DND-41 (cell line): ENCODE data around the gene TCF7.

Experiments used
- CTCF ChIP-seq: IDR thresholded peaks from 2 replicates; pipeline ENCODE4 v1.5.1; 2012; ENCODE audit warnings: borderline replicate concordance, low read length, moderate library complexity, mild to moderate bottlenecking; ENCODE audit not compliant: poor library complexity, severe bottlenecking; ENCODE audit errors: extremely low read depth
- EZH2 ChIP-seq: IDR thresholded peaks from 3 replicates; pipeline ENCODE4 v1.6.1; 2012; ENCODE audit warnings: borderline replicate concordance, low read depth, mild to moderate bottlenecking, moderate library complexity, low read length, inconsistent platforms; ENCODE audit not compliant: severe bottlenecking

- TF ChIP-seq CTCF (no peak), EZH2 (no peak)
Observed at GRCh38 chr5:134133188-134133994, 18.9 kb downstream of the TCF7 start.
